A549 (cell line): ENCODE data around the gene ATG16L1.

Experiments
- ATOH8 ChIP-seq: fragments of 250-450 bp; sonication (Bioruptor Pico); IDR thresholded peaks from 2 replicates; pipeline ENCODE4 v1.5.0; 2020; ENCODE audit warnings: low read depth, mild to moderate bottlenecking, moderate library complexity
- CBX8 ChIP-seq: fragments of 200-600 bp; sonication (generic); IDR thresholded peaks from 2 replicates; pipeline ENCODE4 v1.6.1; 2016
- CHD4 ChIP-seq: fragments of 200-600 bp; sonication (generic); IDR thresholded peaks from 2 replicates; pipeline ENCODE4 v1.6.1; 2016; ENCODE audit warnings: antibody characterized with exemption, mild to moderate bottlenecking, borderline replicate concordance
- CTCF ChIP-seq: fragments of >200 bp; sonication (Bioruptor Twin); formaldehyde crosslinking; IDR thresholded peaks from 3 replicates; pipeline ENCODE4 v1.5.1; 2016
- EHF ChIP-seq: fragments of 250-450 bp; sonication (Bioruptor Pico); IDR thresholded peaks from 2 replicates; pipeline ENCODE4 v1.5.0; 2020; ENCODE audit warnings: mild to moderate bottlenecking
- ELK1 ChIP-seq: fragments of 150-350 bp; IDR thresholded peaks from 2 replicates; pipeline ENCODE4 v1.6.1; 2014; ENCODE audit warnings: low read depth, mild to moderate bottlenecking, low read length
- JUN ChIP-seq, 2 experiments: fragments of >200 bp; sonication (Bioruptor Twin); formaldehyde crosslinking; IDR thresholded peaks; 2 replicates in 1 of 2; 3 replicates in 1 of 2; pipeline ENCODE4 v1.6.1; 2016 to 2017
- JUNB ChIP-seq: fragments of >200 bp; sonication (Bioruptor Twin); formaldehyde crosslinking; IDR thresholded peaks from 2 replicates; pipeline ENCODE4 v1.6.1; 2016
- POLR2A ChIP-seq: IDR thresholded peaks from 2 replicates; pipeline ENCODE4 v1.6.1; 2012; ENCODE audit warnings: mild to moderate bottlenecking, low read length
- POLR2AphosphoS2 ChIP-seq: conservative IDR thresholded peaks from 2 replicates; pipeline ENCODE4 v1.6.1; 2012; ENCODE audit warnings: low read length, improper control_type of control experiment, inconsistent platforms
- TF ChIP-seq, protein P1 (sequence below): IDR thresholded peaks from 2 replicates; pipeline ENCODE4 v1.6.1; 2012; ENCODE audit warnings: low read depth, borderline replicate concordance

DNA sequence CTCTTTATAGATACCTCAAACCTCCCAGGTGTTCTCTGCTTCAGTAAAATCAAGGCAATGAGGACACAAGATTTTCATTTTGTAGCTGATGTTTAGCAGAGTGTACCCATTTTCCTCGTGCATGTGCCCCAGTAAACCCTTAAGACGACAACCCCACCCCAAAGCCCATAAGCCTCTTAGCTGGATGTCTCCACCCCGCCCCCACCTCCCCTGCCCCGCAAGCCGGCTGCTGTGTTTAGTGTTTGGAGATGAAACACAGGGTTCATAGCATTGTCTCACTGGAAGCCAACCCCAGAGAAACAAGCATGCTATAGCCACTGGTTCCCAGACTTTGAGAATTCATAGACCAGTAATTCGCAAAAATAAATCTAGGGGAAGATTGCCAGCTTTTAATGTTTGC, 50.3 kb downstream of the ATG16L1 start:
- TF ChIP-seq ATOH8 (CRISPR knock-in tag) (no peak), CTCF (no peak), POLR2AphosphoS2 (no peak), POLR2A (no peak), JUN (IDR thresholded peaks at IDR 0.05) (no peak), EHF (CRISPR knock-in tag) (no peak), CHD4 (no peak), ELK1 (no peak), CBX8 (no peak), JUNB (no peak)
- TF ChIP-seq, protein P1, sequence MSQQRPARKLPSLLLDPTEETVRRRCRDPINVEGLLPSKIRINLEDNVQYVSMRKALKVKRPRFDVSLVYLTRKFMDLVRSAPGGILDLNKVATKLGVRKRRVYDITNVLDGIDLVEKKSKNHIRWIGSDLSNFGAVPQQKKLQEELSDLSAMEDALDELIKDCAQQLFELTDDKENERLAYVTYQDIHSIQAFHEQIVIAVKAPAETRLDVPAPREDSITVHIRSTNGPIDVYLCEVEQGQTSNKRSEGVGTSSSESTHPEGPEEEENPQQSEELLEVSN = no peak
